Glutamatergic neuron (in vitro differentiated cells): Measurements from ENCODE around the gene GPR139. TPM values are rescaled to one million over a fixed set of nuclear protein-coding genes. Genes with fewer than 3 reads are reported as not detected.

Source experiments
- DNase-seq: peaks from one replicate; pipeline ENCODE4 v3.0.0; 2022
- H3K27ac Mint-ChIP-seq: one replicate; pipeline ENCODE4 v1.8.0; 2020; ENCODE audit warnings: mild to moderate bottlenecking, mixed read lengths, inconsistent platforms; ENCODE audit not compliant: unreplicated experiment
- H3K27me3 Mint-ChIP-seq: one replicate; pipeline ENCODE4 v1.8.0; 2020; ENCODE audit warnings: mild to moderate bottlenecking, moderate library complexity, mixed read lengths, inconsistent platforms; ENCODE audit not compliant: unreplicated experiment
- H3K36me3 Mint-ChIP-seq: one replicate; pipeline ENCODE4 v1.8.0; 2020; ENCODE audit warnings: mild to moderate bottlenecking, mixed read lengths, inconsistent platforms; ENCODE audit not compliant: unreplicated experiment
- H3K4me1 Mint-ChIP-seq: one replicate; pipeline ENCODE4 v1.8.0; 2020; ENCODE audit warnings: mild to moderate bottlenecking, low read depth, mixed read lengths, inconsistent platforms; ENCODE audit not compliant: unreplicated experiment
- H3K4me3 Mint-ChIP-seq: one replicate; pipeline ENCODE4 v1.8.0; 2020; ENCODE audit warnings: mild to moderate bottlenecking, mixed read lengths, inconsistent platforms; ENCODE audit not compliant: unreplicated experiment
- H3K9me3 Mint-ChIP-seq: one replicate; pipeline ENCODE4 v1.8.0; 2020; ENCODE audit warnings: mild to moderate bottlenecking, moderate library complexity, mixed read lengths, inconsistent platforms; ENCODE audit not compliant: unreplicated experiment
- total RNA-seq: library from RNA; stranded (reverse); fragmentation: NEBNext Ultra II Directional; extraction: Animal tissue kit (Norgen Biotek cat#: 25700); gene quantifications from one replicate; pipeline ENCODE4 v1.2.1, GENCODE V29; 2021; ENCODE audit not compliant: unreplicated experiment
- TF ChIP-seq, protein P1 (sequence below): fragments of 200-600 bp; sonication (generic); IDR thresholded peaks from one replicate; pipeline ENCODE4 v1.5.0; 2021; ENCODE audit not compliant: partially characterized antibody, unreplicated experiment

GPR139 gene
- total RNA-seq, 1 donor from 2014 or later: not detected

GRCh38 chr16:20104563-20105183 is 31.0 kb upstream of the GPR139 start:
- H3K27ac Mint-ChIP-seq: no peak overlapping the region
- no peaks in the 10 kb centered on the region for H3K4me1 Mint-ChIP-seq
- H3K27me3 Mint-ChIP-seq: no peaks in the 10 kb centered on the region
- H3K36me3 Mint-ChIP-seq: no peaks in the 10 kb centered on the region
- H3K4me3 Mint-ChIP-seq: no peak overlapping the region
- peaks cover 2% of the 10 kb centered on the region for H3K9me3 Mint-ChIP-seq
- no peak for DNase-seq
- TF ChIP-seq, protein P1, sequence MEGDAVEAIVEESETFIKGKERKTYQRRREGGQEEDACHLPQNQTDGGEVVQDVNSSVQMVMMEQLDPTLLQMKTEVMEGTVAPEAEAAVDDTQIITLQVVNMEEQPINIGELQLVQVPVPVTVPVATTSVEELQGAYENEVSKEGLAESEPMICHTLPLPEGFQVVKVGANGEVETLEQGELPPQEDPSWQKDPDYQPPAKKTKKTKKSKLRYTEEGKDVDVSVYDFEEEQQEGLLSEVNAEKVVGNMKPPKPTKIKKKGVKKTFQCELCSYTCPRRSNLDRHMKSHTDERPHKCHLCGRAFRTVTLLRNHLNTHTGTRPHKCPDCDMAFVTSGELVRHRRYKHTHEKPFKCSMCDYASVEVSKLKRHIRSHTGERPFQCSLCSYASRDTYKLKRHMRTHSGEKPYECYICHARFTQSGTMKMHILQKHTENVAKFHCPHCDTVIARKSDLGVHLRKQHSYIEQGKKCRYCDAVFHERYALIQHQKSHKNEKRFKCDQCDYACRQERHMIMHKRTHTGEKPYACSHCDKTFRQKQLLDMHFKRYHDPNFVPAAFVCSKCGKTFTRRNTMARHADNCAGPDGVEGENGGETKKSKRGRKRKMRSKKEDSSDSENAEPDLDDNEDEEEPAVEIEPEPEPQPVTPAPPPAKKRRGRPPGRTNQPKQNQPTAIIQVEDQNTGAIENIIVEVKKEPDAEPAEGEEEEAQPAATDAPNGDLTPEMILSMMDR: no peak

DNA sequence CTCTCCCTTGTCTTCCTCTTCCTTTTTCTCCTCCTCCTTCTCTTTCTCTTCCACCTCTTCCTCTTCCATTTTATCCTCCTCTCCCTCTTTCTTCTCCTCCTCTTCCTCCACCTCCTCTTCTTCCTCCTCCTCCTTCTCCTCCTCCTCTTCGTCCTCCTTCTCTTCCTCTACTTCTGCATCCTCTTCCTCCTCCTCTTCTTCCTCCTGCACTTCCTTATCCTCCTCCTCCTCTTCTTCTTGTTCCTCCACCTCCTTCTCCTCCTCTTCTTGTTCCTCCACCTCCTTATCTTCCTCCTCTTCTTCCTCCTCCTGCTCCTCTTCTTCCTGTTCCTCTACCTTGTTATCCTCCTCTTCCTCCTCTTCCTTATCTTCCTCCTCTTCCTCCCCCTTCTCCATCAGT is 28.8 kb upstream of the GPR139 start:
- Mint-ChIP-seq H3K27ac (no peak overlapping the region), H3K27me3 (peaks cover 2% of the 10 kb centered on the region), H3K4me1 (no peaks in the 10 kb centered on the region), H3K36me3 (peaks cover 5% of the 10 kb centered on the region), H3K9me3 (peaks cover 2% of the 10 kb centered on the region), H3K4me3 (no peak overlapping the region)
- DNase-seq: no peak
- TF ChIP-seq, protein P1: no peak

- peaks cover 5% of the 10 kb centered on the region for H3K36me3 Mint-ChIP-seq
These were observed 28.3 kb upstream of the GPR139 start for GRCh38 chr16:20102021-20102420.

GRCh38 chr16:20099375-20099774 is 25.7 kb upstream of the GPR139 start:
- Mint-ChIP-seq H3K4me3 (no peak overlapping the region), H3K36me3 (peaks cover 5% of the 10 kb centered on the region), H3K27me3 (peaks cover 2% of the 10 kb centered on the region), H3K9me3 (peaks cover 2% of the 10 kb centered on the region), H3K4me1 (no peaks in the 10 kb centered on the region), H3K27ac (no peak overlapping the region)
- TF ChIP-seq, protein P1: no peak
- no peak for DNase-seq

More at GRCh38 chr16:20102021-20102420, 28.3 kb upstream of the GPR139 start:
- H3K4me1 Mint-ChIP-seq: no peaks in the 10 kb centered on the region
- peaks cover 2% of the 10 kb centered on the region for H3K27me3 Mint-ChIP-seq
- no peak overlapping the region for H3K27ac Mint-ChIP-seq
- H3K9me3 Mint-ChIP-seq: peaks cover 2% of the 10 kb centered on the region
- TF ChIP-seq, protein P1: no peak
- H3K4me3 Mint-ChIP-seq: no peak overlapping the region
- DNase-seq: no peak

- peaks cover 5% of the 10 kb centered on the region for H3K36me3 Mint-ChIP-seq
- peaks cover under 1% of the 10 kb centered on the region for H3K27me3 Mint-ChIP-seq
- H3K4me1 Mint-ChIP-seq: no peaks in the 10 kb centered on the region
- no peak for DNase-seq
- TF ChIP-seq, protein P1: no peak
- H3K27ac Mint-ChIP-seq: no peak overlapping the region
- no peaks in the 10 kb centered on the region for H3K9me3 Mint-ChIP-seq
- no peak overlapping the region for H3K4me3 Mint-ChIP-seq
These were observed 20.5 kb upstream of the GPR139 start for GRCh38 chr16:20094157-20094556.
